NCI-H1105 (cell line): ENCODE data around the gene HUNK.
"Not testable (repeated sequence)": the region's sequence is repeated elsewhere in the genome, so short reads cannot be mapped to it uniquely, and the experiment has no call there.

Experiments used
- DNase-seq: peaks from one replicate; lab custom pipeline; 2025; lab: John Stamatoyannopoulos, UW

The HUNK gene

GRCh38 chr21:31870472-31871193 lies 2.2 kb upstream of the HUNK start:
- DNase-seq, result no peak

GRCh38 chr21:31871371-31871770 lies 1.4 kb upstream of the HUNK start:
- not testable (repeated sequence) for DNase-seq

GRCh38 chr21:31872072-31872451 lies 758 bp upstream of the HUNK start:
- no peak for DNase-seq

- DNase-seq, result peak; percentile 53
These were observed 465 bp downstream of the HUNK start for GRCh38 chr21:31873275-31873695.

GRCh38 chr21:31873696-31874599 lies 1.1 kb downstream of the HUNK start:
- DNase-seq, result peak; percentile 57

GRCh38 chr21:31874812-31875212 lies 2.0 kb downstream of the HUNK start:
- DNase-seq, result no peak

- DNase-seq, result no peak
These were observed 2.7 kb downstream of the HUNK start for GRCh38 chr21:31875496-31876015.

- DNase-seq, result no peak
These were observed 4.7 kb downstream of the HUNK start for GRCh38 chr21:31877463-31877957.

GRCh38 chr21:31878831-31879230 lies 6.0 kb downstream of the HUNK start:
- DNase-seq, result no peak

GRCh38 chr21:31879241-31879650 lies 6.4 kb downstream of the HUNK start:
- no peak for DNase-seq

GRCh38 chr21:31879911-31880310 lies 7.1 kb downstream of the HUNK start:
- DNase-seq, result no peak

- no peak for DNase-seq
These were observed 8.0 kb downstream of the HUNK start for GRCh38 chr21:31880816-31881215.

GRCh38 chr21:31882711-31883110 lies 9.9 kb downstream of the HUNK start:
- DNase-seq, result no peak

GRCh38 chr21:31885146-31885545 lies 12.3 kb downstream of the HUNK start:
- no peak for DNase-seq

GRCh38 chr21:31886915-31887314 lies 14.1 kb downstream of the HUNK start:
- no peak for DNase-seq

GRCh38 chr21:31887391-31887841 lies 14.6 kb downstream of the HUNK start:
- DNase-seq, result no peak

GRCh38 chr21:31888936-31889371 lies 16.1 kb downstream of the HUNK start:
- no peak for DNase-seq

- no peak for DNase-seq
These were observed 16.6 kb downstream of the HUNK start for GRCh38 chr21:31889460-31889859.

- no peak for DNase-seq
These were observed 19.9 kb downstream of the HUNK start for GRCh38 chr21:31892686-31893085.

GRCh38 chr21:31893851-31894415 lies 21.1 kb downstream of the HUNK start:
- no peak for DNase-seq

- DNase-seq, result no peak
These were observed 21.6 kb downstream of the HUNK start for GRCh38 chr21:31894457-31894856.
